Body of pancreas (tissue), 4 donors: ENCODE results near the gene ECM1.

Source experiments
- CTCF ChIP-seq, 7 experiments: fragments of 450-650 bp in 4 of 7; fragments of 200-600 bp in 3 of 7; sonication (generic) in 3 of 7; IDR thresholded peaks; one replicate each; pipeline ENCODE4 v1.5.1; 2016 to 2019; ENCODE audit warnings: antibody characterized with exemption in 7 of 7
- POLR2A ChIP-seq, 3 donors: fragments of 450-650 bp; IDR thresholded peaks; one replicate each; pipeline ENCODE4 v1.6.1; 2016; ENCODE audit warnings: antibody characterized with exemption in 3 of 3, mild to moderate bottlenecking in 2 of 3

GRCh38 chr1:150548632-150549495 lies 41.0 kb downstream of the ECM1 start, which contains the start of gene ADAMTSL4:
- TF ChIP-seq CTCF (IDR thresholded peaks at IDR 0.05) (peak in 5 of 7 experiments; percentile 8 to 32 (median 14)), POLR2A (IDR thresholded peaks at IDR 0.05) (peak in 1 of 3 donors; percentile 17)
